ENCODE data around the gene EIF4B. TPM values are rescaled to one million over a fixed set of nuclear protein-coding genes. Genes with fewer than 3 reads are reported as not detected.
A peak's percentile ranks its signal among the peaks of the same experiment; 100 is the strongest.

The EIF4B gene
- total and polyA plus RNA-seq, 9 of the 15 experiments (the other 6 are each of a cell fraction or from before 2014, with no cell fraction given), result 138 to 669 (median 552) TPM

DNA sequence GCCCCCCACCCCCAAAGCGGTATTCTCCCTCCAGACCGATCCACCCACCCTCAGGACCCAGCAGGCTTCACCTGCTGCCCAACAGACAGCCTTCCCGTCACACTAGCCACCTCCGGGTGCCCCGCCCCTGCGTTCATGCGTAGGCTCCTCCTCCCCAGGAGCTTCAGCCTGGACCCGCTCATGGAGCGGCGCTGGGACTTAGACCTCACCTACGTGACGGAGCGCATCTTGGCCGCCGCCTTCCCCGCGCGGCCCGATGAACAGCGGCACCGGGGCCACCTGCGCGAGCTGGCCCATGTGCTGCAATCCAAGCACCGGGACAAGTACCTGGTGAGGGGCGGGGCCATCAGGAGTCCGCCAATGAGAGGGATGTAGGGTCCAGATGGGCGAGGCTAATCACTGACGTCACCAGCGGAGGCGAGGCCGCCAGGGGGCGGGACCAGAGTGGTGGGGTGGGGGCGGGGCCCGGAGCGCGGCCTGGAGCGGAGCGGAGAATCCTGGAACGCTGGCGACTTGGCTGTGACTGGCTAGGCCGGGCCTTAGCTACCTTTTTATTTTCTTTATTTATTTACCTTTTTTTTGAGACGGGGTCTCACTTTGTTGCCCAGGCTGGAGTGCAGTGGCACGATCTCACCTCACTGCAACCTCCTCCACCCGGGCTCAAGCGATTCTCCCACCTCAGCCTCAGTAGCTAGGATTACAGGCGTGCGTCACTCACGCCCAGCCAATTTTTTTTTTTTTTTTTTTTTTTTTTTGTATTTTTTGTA is 48.0 kb downstream of the EIF4B start (continued):
- TF ChIP-seq, protein P1, sequence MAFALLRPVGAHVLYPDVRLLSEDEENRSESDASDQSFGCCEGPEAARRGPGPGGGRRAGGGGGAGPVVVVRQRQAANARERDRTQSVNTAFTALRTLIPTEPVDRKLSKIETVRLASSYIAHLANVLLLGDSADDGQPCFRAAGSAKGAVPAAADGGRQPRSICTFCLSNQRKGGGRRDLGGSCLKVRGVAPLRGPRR (CRISPR knock-in tag; IDR thresholded peaks at IDR 0.05), result no peak
- TF ChIP-seq HOXB6 (CRISPR knock-in tag; IDR thresholded peaks at IDR 0.05; ENCODE audit: borderline replicate concordance), result no peak
- TF ChIP-seq JUND (IDR thresholded peaks at IDR 0.05; ENCODE audit: borderline replicate concordance, low read depth, low read length), result peak; percentile 47; the same call in 1 of the 2 replicates
- TF ChIP-seq JUND (tag; IDR thresholded peaks at IDR 0.05; ENCODE audit: borderline replicate concordance, low read depth, low read length), result peak; percentile 36; the same call in 1 of the 3 replicates
- TF ChIP-seq EP400 (IDR thresholded peaks at IDR 0.05), result peak; percentile 88; the same call in 1 of the 2 replicates
- 0 out of 4 replicates have a peak, but pooled peaks have one; percentile 17 to 40 for TF ChIP-seq SIN3A (IDR thresholded peaks at IDR 0.05; ENCODE audit: borderline replicate concordance in 2 of 2, control insufficient read depth in 1 of 2, low read depth in 2 of 2, low read length in 2 of 2)
- TF ChIP-seq, protein P2, sequence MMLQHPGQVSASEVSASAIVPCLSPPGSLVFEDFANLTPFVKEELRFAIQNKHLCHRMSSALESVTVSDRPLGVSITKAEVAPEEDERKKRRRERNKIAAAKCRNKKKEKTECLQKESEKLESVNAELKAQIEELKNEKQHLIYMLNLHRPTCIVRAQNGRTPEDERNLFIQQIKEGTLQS (IDR thresholded peaks at IDR 0.05), result peak; percentile 91
- TF ChIP-seq, protein P2 (CRISPR knock-in tag; conservative IDR thresholded peaks at IDR 0.05), result no peak
- TF ChIP-seq ZNF384 (IDR thresholded peaks at IDR 0.05; ENCODE audit: low read depth, low read length), result peak; percentile 79
- no peak for TF ChIP-seq ZNF134 (CRISPR knock-in tag; conservative IDR thresholded peaks at IDR 0.05)
- no peak for TF ChIP-seq MAFF (IDR thresholded peaks at IDR 0.05; ENCODE audit: low read length)
- TF ChIP-seq, protein P3, sequence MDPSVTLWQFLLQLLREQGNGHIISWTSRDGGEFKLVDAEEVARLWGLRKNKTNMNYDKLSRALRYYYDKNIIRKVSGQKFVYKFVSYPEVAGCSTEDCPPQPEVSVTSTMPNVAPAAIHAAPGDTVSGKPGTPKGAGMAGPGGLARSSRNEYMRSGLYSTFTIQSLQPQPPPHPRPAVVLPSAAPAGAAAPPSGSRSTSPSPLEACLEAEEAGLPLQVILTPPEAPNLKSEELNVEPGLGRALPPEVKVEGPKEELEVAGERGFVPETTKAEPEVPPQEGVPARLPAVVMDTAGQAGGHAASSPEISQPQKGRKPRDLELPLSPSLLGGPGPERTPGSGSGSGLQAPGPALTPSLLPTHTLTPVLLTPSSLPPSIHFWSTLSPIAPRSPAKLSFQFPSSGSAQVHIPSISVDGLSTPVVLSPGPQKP (CRISPR knock-in tag; IDR thresholded peaks at IDR 0.05), result no peak
- peak; percentile 86 to 89 for TF ChIP-seq NRF1 (conservative IDR thresholded peaks at IDR 0.05 in 1 of 2, IDR thresholded peaks at IDR 0.05 in 1 of 2)
- TF ChIP-seq, protein P4, sequence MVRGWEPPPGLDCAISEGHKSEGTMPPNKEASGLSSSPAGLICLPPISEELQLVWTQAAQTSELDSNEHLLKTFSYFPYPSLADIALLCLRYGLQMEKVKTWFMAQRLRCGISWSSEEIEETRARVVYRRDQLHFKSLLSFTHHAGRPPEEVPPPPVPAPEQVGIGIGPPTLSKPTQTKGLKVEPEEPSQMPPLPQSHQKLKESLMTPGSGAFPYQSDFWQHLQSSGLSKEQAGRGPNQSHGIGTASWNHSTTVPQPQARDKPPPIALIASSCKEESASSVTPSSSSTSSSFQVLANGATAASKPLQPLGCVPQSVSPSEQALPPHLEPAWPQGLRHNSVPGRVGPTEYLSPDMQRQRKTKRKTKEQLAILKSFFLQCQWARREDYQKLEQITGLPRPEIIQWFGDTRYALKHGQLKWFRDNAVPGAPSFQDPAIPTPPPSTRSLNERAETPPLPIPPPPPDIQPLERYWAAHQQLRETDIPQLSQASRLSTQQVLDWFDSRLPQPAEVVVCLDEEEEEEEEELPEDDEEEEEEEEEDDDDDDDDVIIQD (CRISPR knock-in tag; IDR thresholded peaks at IDR 0.05), result no peak
- no peak for TF ChIP-seq HDGF (IDR thresholded peaks at IDR 0.05)
- TF ChIP-seq, protein P5, sequence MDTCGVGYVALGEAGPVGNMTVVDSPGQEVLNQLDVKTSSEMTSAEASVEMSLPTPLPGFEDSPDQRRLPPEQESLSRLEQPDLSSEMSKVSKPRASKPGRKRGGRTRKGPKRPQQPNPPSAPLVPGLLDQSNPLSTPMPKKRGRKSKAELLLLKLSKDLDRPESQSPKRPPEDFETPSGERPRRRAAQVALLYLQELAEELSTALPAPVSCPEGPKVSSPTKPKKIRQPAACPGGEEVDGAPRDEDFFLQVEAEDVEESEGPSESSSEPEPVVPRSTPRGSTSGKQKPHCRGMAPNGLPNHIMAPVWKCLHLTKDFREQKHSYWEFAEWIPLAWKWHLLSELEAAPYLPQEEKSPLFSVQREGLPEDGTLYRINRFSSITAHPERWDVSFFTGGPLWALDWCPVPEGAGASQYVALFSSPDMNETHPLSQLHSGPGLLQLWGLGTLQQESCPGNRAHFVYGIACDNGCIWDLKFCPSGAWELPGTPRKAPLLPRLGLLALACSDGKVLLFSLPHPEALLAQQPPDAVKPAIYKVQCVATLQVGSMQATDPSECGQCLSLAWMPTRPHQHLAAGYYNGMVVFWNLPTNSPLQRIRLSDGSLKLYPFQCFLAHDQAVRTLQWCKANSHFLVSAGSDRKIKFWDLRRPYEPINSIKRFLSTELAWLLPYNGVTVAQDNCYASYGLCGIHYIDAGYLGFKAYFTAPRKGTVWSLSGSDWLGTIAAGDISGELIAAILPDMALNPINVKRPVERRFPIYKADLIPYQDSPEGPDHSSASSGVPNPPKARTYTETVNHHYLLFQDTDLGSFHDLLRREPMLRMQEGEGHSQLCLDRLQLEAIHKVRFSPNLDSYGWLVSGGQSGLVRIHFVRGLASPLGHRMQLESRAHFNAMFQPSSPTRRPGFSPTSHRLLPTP (IDR thresholded peaks at IDR 0.05; ENCODE audit: borderline replicate concordance, extremely low read depth, insufficient read length), result no peak
- TF ChIP-seq GATAD2A (IDR thresholded peaks at IDR 0.05), result 0 out of 2 replicates have a peak, but pooled peaks have one; percentile 53
- TF ChIP-seq, protein P6, sequence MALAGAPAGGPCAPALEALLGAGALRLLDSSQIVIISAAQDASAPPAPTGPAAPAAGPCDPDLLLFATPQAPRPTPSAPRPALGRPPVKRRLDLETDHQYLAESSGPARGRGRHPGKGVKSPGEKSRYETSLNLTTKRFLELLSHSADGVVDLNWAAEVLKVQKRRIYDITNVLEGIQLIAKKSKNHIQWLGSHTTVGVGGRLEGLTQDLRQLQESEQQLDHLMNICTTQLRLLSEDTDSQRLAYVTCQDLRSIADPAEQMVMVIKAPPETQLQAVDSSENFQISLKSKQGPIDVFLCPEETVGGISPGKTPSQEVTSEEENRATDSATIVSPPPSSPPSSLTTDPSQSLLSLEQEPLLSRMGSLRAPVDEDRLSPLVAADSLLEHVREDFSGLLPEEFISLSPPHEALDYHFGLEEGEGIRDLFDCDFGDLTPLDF (CRISPR knock-in tag; IDR thresholded peaks at IDR 0.05), result no peak
